ENCODE results near the gene PFAS. TPM values are rescaled to one million over a fixed set of nuclear protein-coding genes. Genes with fewer than 3 reads are reported as not detected.
"Not testable (repeated sequence)": the region's sequence is repeated elsewhere in the genome, so short reads cannot be mapped to it uniquely, and the experiment has no call there.

The PFAS gene
- total and polyA plus RNA-seq, 8 donors: 4.6 to 68.7 (median 12.4) TPM

DNA sequence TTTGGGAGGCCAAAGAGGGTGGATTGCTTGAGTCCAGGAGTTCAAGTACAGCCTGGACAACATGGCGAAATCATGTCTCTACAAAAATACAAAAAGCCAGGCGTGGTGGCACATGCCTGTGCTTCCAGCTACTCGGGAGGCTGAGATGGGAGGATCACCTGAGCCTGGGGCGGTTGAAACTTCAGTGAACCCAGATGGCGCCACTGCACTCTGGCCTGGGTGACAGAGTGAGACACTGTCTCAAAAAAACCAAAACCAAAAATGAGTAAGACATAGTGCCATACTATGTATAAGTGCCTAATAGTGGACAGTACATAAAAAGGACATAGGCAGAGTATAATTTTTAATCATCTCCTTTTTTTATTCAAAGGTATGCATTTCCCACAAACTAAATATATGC is 5.3 kb upstream of the PFAS start:
- 89 to 95% (median 90%) methylated on average over 5 of the region's 5 CpGs for WGBS, 5 donors
- TF ChIP-seq POLR2A (IDR thresholded peaks at IDR 0.05) (no peak), POLR2AphosphoS5 (IDR thresholded peaks at IDR 0.05) (no peak), EP300 (IDR thresholded peaks at IDR 0.05) (no peak)
- TF ChIP-seq, protein P1, sequence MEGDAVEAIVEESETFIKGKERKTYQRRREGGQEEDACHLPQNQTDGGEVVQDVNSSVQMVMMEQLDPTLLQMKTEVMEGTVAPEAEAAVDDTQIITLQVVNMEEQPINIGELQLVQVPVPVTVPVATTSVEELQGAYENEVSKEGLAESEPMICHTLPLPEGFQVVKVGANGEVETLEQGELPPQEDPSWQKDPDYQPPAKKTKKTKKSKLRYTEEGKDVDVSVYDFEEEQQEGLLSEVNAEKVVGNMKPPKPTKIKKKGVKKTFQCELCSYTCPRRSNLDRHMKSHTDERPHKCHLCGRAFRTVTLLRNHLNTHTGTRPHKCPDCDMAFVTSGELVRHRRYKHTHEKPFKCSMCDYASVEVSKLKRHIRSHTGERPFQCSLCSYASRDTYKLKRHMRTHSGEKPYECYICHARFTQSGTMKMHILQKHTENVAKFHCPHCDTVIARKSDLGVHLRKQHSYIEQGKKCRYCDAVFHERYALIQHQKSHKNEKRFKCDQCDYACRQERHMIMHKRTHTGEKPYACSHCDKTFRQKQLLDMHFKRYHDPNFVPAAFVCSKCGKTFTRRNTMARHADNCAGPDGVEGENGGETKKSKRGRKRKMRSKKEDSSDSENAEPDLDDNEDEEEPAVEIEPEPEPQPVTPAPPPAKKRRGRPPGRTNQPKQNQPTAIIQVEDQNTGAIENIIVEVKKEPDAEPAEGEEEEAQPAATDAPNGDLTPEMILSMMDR (IDR thresholded peaks at IDR 0.05): no peak

DNA sequence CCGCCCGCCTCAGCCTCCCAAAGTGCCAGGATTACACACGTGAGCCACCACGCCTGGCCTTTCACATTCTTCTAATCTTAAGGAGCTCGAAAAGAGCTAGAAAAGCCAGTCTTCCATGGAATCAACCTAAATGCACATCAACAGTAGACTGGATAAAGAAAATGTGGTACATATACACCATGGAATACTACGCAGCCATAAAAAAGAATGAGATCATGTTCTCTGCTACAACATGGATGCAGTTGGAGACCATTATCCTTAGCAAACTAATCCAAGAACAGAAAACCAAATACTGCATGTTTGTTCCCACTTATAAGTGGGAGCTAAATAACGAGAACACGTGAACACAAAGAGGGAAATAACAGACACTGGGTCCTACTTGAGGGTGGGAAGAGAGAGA is 4.3 kb upstream of the PFAS start:
- H3K27ac ChIP-seq: no peak overlapping the region
- H3K36me3 ChIP-seq: peaks cover 17 to 43% (median 36%) of the 10 kb centered on the region in 4 donors
- no peak for DNase-seq
- H3K4me3 ChIP-seq: no peak overlapping the region
- WGBS, 5 donors: 96 to 100% (median 97%) methylated on average over 8 of the region's 8 CpGs
- H3K9me3 ChIP-seq: no peaks in the 10 kb centered on the region
- TF ChIP-seq POLR2AphosphoS5 (IDR thresholded peaks at IDR 0.05): no peak
- no peak for TF ChIP-seq POLR2A (IDR thresholded peaks at IDR 0.05)
- no peak for TF ChIP-seq EP300 (IDR thresholded peaks at IDR 0.05)
- TF ChIP-seq, protein P1 (IDR thresholded peaks at IDR 0.05): no peak
- peaks cover 5 to 27% (median 23%) of the 10 kb centered on the region in 4 donors for H3K4me1 ChIP-seq
- intact Hi-C loops (cut with DNase I; ENCODE audit: low total_unique reads): no loop called here
- H3K27me3 ChIP-seq: no peaks in the 10 kb centered on the region

More for the DNA sequence above, 5.3 kb upstream of the PFAS start:
- Histone ChIP-seq H3K27ac (no peak overlapping the region), H3K27me3 (no peaks in the 10 kb centered on the region), H3K4me1 (peaks cover 0 to 22% (median 18%) of the 10 kb centered on the region in 4 donors), H3K36me3 (peaks cover 18 to 52% (median 45%) of the 10 kb centered on the region in 4 donors), H3K9me3 (no peaks in the 10 kb centered on the region), H3K4me3 (no peak overlapping the region)
- no peak for DNase-seq
- intact Hi-C loops (cut with DNase I; ENCODE audit: low total_unique reads): no loop called here

- H3K27ac ChIP-seq: peak overlapping the region; percentile 92 to 99 (median 95)
- WGBS, 5 donors: 8 to 10% (median 9%) methylated on average over 10 of the region's 10 CpGs
- H3K4me1 ChIP-seq: peaks cover 8 to 31% (median 30%) of the 10 kb centered on the region in 4 donors
- intact Hi-C loops (cut with DNase I; ENCODE audit: low total_unique reads): no loop called here
- DNase-seq: no peak
- peak overlapping the region; percentile 66 to 93 (median 78) for H3K4me3 ChIP-seq
- H3K36me3 ChIP-seq: peaks cover 0 to 23% (median 14%) of the 10 kb centered on the region in 4 donors
- TF ChIP-seq POLR2AphosphoS5 (IDR thresholded peaks at IDR 0.05) (no peak), EP300 (IDR thresholded peaks at IDR 0.05) (no peak), POLR2A (IDR thresholded peaks at IDR 0.05) (no peak)
- TF ChIP-seq, protein P1 (IDR thresholded peaks at IDR 0.05): no peak
- no peaks in the 10 kb centered on the region for H3K9me3 ChIP-seq
- H3K27me3 ChIP-seq: no peaks in the 10 kb centered on the region
Measured at GRCh38 chr17:8249621-8250500, 772 bp downstream of the PFAS start.

GRCh38 chr17:8251411-8251810 is 2.3 kb downstream of the PFAS start:
- H3K27ac ChIP-seq; H3K9me3 ChIP-seq; DNase-seq; H3K27me3 ChIP-seq; intact Hi-C loops (cut with DNase I; ENCODE audit: low total_unique reads); H3K4me3 ChIP-seq: not testable (repeated sequence)
- Histone ChIP-seq H3K36me3 (peaks cover 10 to 29% (median 27%) of the 10 kb centered on the region in 4 donors), H3K4me1 (peaks cover 8 to 27% (median 25%) of the 10 kb centered on the region in 4 donors)
- 63 to 87% (median 80%) methylated on average over 2 of the region's 2 CpGs for WGBS, 5 donors
